Measurements from ENCODE around the gene MAPK8IP2. TPM values are rescaled to one million over a fixed set of nuclear protein-coding genes. Genes with fewer than 3 reads are reported as not detected.

The MAPK8IP2 gene
- total RNA-seq = 0.17 and 0.26 TPM in 2 replicates
- polyA plus RNA-seq = 0.10 and 0.11 TPM in 2 replicates
- 0.18 and 0.34 TPM in 2 replicates for polyA plus RNA-seq (2012)
- 0.41 and 0.67 TPM in 2 replicates for polyA minus RNA-seq (ENCODE audit: low replicate concordance)

DNA sequence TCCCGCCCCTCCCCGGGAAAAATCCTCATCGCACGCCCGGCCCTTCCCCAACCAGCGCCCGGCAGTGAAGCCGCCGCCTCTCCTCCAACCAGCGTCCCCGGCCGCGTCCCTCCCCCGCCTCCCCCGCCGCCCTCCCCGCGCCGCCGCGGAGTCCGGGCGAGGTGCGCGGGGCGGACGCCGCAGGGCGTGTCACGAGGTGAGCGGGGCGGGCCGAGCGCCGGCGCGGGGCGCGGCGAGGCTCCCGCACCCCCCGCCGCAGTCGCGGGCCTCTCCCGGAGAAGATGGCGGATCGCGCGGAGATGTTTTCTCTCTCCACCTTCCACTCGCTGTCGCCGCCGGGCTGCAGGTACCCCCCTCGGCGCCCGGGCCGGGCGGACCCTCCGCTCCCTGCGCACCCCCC lies at the start of gene MAPK8IP2:
Gene MAPK8IP2, plus strand, starts transcription at position 256 of the 400 bp plus-strand sequence. Its CDS starts 26 bp downstream, at position 282.
- H3K4me3 ChIP-seq (replicated peaks in 1 of 4; ENCODE audit: control extremely low read depth in 1 of 4, insufficient read depth in 1 of 4, low read depth in 3 of 4, low read length in 4 of 4) = peak within 1 kb of the TSS in 1 of 4 experiments; percentile 12

DNA sequence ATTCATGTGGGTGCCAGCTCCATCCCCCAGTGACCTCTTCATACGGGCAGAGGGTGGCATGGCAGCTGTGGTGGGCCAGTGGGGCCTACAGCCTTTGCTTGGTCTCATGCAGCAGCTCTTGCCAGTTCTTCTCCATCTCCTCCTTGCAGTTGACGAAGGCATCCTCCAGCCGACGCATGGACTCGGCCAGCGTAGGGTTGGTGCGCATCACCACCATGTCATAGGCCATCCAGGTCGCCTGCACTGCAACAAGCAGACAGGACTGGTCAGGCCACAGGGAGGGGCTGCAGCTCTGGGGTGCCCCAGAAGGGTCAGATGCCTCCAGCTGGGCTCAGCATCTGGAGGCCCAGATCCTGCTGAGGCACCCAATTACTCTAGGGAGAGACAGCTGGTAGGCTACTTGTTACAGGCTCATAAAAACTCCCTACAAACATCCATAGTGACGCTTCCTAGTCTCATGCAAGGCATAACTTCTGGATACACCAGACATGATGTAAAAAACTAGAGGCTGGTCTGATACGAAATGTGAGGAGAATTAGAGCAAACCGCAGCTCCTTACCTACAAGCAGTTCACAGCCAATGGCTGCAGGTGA lies 49.3 kb upstream of the MAPK8IP2 start:
- H3K27me3 ChIP-seq (ENCODE audit: control insufficient read depth, insufficient read depth, low read length) = peaks cover 23% of the 10 kb centered on the region
- H3K27ac ChIP-seq (ENCODE audit: insufficient read depth, low read length) = no peak overlapping the region
- no peaks in the 10 kb centered on the region for H4K20me1 ChIP-seq (ENCODE audit: control insufficient read depth, extremely low read depth, insufficient read depth, low read length)
- H2AFZ ChIP-seq (ENCODE audit: low read length) = no peak overlapping the region
- H3K9me3 ChIP-seq (ENCODE audit: control insufficient read depth, insufficient read depth, low read depth, low read length) = no peaks in the 10 kb centered on the region
- no peaks in the 10 kb centered on the region for H3K36me3 ChIP-seq (ENCODE audit: control insufficient read depth, insufficient read depth, low read length)
- no peaks in the 10 kb centered on the region for H3K4me1 ChIP-seq (ENCODE audit: control insufficient read depth, extremely low read depth, insufficient read depth, low read length)
- no peaks in the 10 kb centered on the region for H3K79me2 ChIP-seq (ENCODE audit: control insufficient read depth, insufficient read depth, low read length)
- no peak overlapping the region for H3K9ac ChIP-seq (ENCODE audit: insufficient read depth, low read length)
- no peak overlapping the region for H3K4me3 ChIP-seq (replicated peaks in 1 of 4; ENCODE audit: control extremely low read depth in 1 of 4, insufficient read depth in 1 of 4, low read depth in 3 of 4, low read length in 4 of 4)
- no peak for TF ChIP-seq EZH2 (IDR thresholded peaks at IDR 0.05; ENCODE audit: low read length, missing control alignments)
- no peak for TF ChIP-seq CTCF (conservative IDR thresholded peaks at IDR 0.05 in 1 of 2, IDR thresholded peaks at IDR 0.05 in 1 of 2; ENCODE audit: low read depth in 1 of 2, low read length in 2 of 2)
- H3K4me2 ChIP-seq (ENCODE audit: extremely low read depth, insufficient read depth, low read length) = no peak overlapping the region
- DNase-seq (ENCODE audit: low read depth in 2 of 2) = no peak

More for the DNA sequence above, at the start of gene MAPK8IP2:
- no peaks in the 10 kb centered on the region for H3K4me1 ChIP-seq (ENCODE audit: control insufficient read depth, extremely low read depth, insufficient read depth, low read length)
- H3K27me3 ChIP-seq (ENCODE audit: control insufficient read depth, insufficient read depth, low read length) = peaks cover 25% of the 10 kb centered on the region
- TF ChIP-seq CTCF (conservative IDR thresholded peaks at IDR 0.05 in 1 of 2, IDR thresholded peaks at IDR 0.05 in 1 of 2; ENCODE audit: low read depth in 1 of 2, low read length in 2 of 2) (no peak), EZH2 (IDR thresholded peaks at IDR 0.05; ENCODE audit: low read length, missing control alignments) (no peak)
- no peak for DNase-seq (ENCODE audit: low read depth in 2 of 2)
- no peak within 1 kb of the TSS for H3K9ac ChIP-seq (ENCODE audit: insufficient read depth, low read length)
- H3K9me3 ChIP-seq (ENCODE audit: control insufficient read depth, insufficient read depth, low read depth, low read length) = no peaks in the 10 kb centered on the region
- no peak within 1 kb of the TSS for H2AFZ ChIP-seq (ENCODE audit: low read length)
- H3K27ac ChIP-seq (ENCODE audit: insufficient read depth, low read length) = no peak within 1 kb of the TSS
- H3K4me2 ChIP-seq (ENCODE audit: extremely low read depth, insufficient read depth, low read length) = no peak within 1 kb of the TSS
- no peaks in the 10 kb centered on the region for H3K36me3 ChIP-seq (ENCODE audit: control insufficient read depth, insufficient read depth, low read length)
- H3K79me2 ChIP-seq (ENCODE audit: control insufficient read depth, insufficient read depth, low read length) = no peaks in the 10 kb centered on the region
- no peaks in the 10 kb centered on the region for H4K20me1 ChIP-seq (ENCODE audit: control insufficient read depth, extremely low read depth, insufficient read depth, low read length)

GRCh38 chr22:50553310-50553709 lies 47.3 kb upstream of the MAPK8IP2 start:
- Histone ChIP-seq H3K9ac (ENCODE audit: insufficient read depth, low read length) (no peak overlapping the region), H4K20me1 (ENCODE audit: control insufficient read depth, extremely low read depth, insufficient read depth, low read length) (no peaks in the 10 kb centered on the region), H3K4me1 (ENCODE audit: control insufficient read depth, extremely low read depth, insufficient read depth, low read length) (no peaks in the 10 kb centered on the region), H3K79me2 (ENCODE audit: control insufficient read depth, insufficient read depth, low read length) (no peaks in the 10 kb centered on the region), H3K4me3 (replicated peaks in 1 of 4; ENCODE audit: control extremely low read depth in 1 of 4, insufficient read depth in 1 of 4, low read depth in 3 of 4, low read length in 4 of 4) (no peak overlapping the region), H3K4me2 (ENCODE audit: extremely low read depth, insufficient read depth, low read length) (no peak overlapping the region), H3K9me3 (ENCODE audit: control insufficient read depth, insufficient read depth, low read depth, low read length) (no peaks in the 10 kb centered on the region), H3K36me3 (ENCODE audit: control insufficient read depth, insufficient read depth, low read length) (no peaks in the 10 kb centered on the region), H2AFZ (ENCODE audit: low read length) (no peak overlapping the region), H3K27ac (ENCODE audit: insufficient read depth, low read length) (no peak overlapping the region), H3K27me3 (ENCODE audit: control insufficient read depth, insufficient read depth, low read length) (peaks cover 12% of the 10 kb centered on the region)
- TF ChIP-seq EZH2 (IDR thresholded peaks at IDR 0.05; ENCODE audit: low read length, missing control alignments) = no peak
- no peak for TF ChIP-seq CTCF (conservative IDR thresholded peaks at IDR 0.05 in 1 of 2, IDR thresholded peaks at IDR 0.05 in 1 of 2; ENCODE audit: low read depth in 1 of 2, low read length in 2 of 2)
- DNase-seq (ENCODE audit: low read depth in 2 of 2) = no peak
